NK-92 (cell line): Measurements from ENCODE around the gene RBCK1.

Experiments
- DNase-seq: peaks from one replicate; lab custom pipeline; 2025; ENCODE audit not compliant: unreplicated experiment; lab: John Stamatoyannopoulos, UW

RBCK1 gene

DNA sequence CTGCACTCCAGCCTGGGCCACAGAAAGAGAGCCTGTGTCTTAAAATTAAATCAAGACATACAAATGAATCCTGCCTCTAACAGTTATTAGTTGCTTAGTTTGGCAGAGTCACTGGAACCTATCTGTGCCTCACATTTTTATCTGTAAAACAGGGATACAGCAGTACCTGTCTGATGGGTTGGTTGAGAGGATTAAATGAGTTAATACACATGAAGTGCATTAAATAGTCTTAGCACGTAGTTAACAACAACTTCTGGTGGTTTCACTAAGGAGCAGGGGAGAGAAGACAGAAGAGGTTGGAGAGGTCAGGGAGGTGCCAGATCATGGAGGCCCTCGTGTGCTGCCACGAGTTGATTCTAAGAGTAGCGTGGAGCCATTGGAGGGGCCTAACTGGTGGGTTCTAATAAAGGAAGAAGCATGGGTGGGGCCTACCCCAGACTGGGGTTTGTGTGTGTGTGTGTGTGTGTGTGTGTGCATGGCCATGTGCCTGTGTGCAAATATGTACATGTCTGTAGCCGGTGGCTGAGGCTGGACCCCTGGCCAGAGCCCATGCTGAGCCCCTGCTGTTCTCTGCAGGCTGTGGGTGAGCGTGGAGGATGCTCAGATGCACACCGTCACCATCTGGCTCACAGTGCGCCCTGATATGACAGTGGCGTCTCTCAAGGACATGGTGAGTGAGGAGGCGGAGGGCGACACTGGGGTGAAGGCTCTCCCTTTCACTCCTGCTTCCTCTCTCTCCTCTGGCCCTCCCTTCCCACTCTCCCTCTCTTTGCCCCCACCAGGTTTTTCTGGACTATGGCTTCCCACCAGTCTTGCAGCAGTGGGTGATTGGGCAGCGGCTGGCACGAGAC lies 9.1 kb downstream of the RBCK1 start:
- DNase-seq: no peak

DNA sequence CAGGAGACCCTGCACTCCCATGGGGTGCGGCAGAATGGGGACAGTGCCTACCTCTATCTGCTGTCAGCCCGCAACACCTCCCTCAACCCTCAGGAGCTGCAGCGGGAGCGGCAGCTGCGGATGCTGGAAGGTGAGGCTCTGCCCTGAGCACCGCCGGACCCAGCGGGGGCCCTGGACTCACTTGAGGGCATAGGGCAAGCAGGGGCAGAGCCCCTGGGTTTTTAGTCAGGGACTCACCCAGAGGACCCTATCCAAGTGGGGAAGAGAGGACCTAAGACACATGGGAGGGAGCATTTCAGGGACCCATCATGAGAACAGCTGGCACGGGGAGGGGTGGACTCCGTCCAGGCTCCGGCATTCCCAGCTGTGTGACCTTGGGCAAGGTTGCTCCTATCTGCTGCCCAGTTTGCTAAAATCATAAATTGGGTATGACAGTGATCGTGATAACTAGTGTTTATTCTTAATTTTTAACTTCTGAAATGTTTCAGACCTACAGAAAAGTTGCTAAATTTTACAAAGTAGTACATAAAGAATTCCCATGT lies 9.8 kb downstream of the RBCK1 start:
- no peak for DNase-seq

DNA sequence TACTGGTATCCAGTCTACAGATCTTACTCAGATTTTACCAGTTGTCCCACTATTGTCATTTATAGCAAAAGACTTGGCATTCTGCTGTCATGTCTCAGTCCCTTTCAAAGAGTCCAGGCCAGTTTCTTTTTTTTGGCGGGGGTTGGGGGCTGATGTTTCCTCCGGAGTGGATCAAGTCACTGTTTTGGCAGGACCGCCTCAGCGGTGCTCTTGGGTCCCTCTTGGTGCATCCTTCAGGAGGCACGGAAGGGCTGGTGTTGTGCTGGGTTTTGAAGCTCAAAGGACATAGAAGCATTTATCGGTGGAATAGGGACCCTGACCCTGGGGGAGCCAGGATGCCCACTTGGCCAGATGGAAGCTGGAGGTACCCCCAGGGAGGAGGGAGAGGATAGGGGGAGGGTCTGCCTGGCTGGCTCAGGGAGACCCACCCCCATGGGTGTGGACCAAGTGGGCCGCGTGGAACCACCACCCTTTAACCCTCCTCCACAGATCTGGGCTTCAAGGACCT lies 10.8 kb downstream of the RBCK1 start:
- no peak for DNase-seq

DNA sequence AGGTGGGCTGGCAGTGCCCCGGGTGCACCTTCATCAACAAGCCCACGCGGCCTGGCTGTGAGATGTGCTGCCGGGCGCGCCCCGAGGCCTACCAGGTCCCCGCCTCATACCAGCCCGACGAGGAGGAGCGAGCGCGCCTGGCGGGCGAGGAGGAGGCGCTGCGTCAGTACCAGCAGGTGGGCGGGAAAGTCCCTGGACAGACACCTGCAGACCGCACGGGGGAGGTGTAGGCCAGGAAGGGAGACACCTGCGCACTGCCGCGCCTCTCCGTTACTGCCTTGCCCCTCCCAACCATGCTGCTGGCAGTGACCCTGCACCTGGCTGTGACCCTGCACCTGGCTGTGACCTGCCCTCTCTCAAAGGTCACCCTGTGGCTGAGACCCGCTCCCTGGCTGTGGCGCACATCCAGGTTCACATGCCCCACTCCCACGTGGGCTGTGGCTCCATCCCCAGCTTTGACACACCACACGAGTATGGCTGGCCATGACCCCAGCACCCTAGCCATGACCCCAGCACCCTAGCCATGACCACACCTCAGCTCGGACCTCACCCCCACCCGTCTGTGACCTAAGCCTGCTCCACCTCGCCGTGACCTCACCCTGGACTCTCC lies 11.6 kb downstream of the RBCK1 start:
- DNase-seq: no peak

DNA sequence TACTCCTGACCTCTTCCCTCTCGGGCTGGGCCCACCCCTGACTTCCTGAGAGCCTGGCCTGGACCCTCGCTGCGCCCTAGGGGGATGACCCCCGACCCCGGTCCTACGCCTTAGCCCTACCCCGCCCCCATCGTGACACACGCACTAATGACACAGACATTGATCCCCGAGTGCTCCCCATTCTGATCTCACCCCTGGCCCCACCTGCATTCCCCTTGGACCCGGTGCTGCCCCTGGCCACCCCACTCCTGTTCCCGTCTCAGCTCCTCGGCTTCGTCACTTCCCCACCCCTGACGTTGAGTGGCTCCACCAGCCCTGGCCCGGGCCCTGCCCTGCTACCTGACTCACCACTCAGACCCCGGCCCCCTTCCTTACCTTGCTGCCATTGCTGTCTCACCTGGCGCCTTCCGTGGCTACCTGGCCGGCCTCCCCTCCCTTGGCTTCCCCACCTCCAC lies 12.1 kb downstream of the RBCK1 start:
- no peak for DNase-seq

DNA sequence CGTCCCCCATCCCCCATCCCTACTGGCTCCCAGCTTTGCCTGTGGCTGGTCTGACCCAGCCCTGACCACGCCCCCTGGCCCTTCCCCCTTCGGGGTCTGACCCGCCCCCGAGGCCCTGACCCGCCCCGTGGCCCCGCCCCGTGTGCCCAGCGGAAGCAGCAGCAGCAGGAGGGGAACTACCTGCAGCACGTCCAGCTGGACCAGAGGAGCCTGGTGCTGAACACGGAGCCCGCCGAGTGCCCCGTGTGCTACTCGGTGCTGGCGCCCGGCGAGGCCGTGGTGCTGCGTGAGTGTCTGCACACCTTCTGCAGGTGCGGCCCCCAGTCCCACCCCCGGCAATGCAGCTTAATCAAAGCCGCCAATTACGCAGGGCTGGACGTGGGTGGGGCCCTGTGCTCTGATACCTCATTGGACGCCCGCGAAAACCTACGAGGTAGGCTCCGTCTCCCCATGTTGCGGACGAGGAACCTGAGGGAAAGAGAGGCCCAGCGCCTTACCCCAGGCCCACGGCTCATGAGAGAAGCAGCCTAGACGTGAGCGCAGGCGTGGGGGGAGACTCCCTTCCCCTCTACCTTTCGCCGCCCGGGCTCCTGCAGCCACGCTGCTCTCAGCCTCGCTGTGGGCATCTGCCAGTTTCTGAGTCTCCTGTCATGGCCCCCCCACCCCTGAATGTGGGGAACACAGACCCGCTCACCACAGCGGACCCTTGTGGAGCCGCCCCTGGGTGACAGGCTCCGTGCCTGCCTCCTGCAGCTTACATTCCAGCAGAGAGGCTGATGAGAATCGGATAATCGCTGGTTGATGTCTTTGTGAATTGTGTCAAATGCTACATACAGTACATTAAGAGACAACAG lies 12.8 kb downstream of the RBCK1 start:
- DNase-seq: no peak

DNA sequence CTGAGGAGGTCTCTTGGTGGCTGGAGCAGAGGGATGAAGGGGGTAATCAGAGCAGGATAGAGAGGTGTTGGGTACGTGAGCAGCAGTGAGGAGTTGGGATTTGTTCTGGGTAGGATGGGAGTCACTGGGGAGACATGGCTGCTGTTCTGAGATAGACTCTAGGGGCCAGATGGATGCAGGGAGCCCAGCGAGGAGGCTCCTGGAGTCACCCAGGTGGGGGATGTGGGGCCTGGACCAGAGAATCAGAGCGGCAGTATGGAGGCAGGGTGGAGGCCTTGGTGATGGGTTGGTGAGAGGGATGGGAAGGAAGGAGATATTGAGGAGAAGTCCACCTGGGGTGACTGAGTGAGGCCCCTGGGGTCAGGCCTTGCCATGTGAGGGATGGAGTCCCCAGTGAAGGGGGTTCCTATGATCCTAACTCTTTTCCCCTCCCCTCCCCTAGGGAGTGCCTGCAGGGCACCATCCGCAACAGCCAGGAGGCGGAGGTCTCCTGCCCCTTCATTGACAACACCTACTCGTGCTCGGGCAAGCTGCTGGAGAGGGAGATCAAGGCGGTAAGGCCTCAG lies 13.7 kb downstream of the RBCK1 start:
- no peak for DNase-seq

DNA sequence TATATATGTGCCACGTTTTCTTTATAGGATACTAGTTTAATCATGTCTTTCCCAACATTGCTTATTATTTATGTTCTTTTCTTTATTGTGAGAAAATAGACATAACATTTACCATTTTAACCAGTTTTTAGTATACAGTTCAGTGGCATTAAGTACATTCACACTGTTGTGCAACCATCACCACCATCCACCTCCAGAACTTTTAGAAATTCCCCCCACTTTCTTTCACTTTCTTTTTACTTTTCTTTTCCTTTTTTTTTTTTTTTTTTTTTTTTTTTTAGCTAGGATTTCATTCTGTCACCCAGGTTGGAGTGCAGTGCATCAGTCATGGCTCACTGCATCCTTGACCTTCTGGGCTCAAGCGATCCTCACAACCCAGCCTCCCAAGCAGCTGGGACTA lies 18.5 kb downstream of the RBCK1 start:
- no peak for DNase-seq

DNA sequence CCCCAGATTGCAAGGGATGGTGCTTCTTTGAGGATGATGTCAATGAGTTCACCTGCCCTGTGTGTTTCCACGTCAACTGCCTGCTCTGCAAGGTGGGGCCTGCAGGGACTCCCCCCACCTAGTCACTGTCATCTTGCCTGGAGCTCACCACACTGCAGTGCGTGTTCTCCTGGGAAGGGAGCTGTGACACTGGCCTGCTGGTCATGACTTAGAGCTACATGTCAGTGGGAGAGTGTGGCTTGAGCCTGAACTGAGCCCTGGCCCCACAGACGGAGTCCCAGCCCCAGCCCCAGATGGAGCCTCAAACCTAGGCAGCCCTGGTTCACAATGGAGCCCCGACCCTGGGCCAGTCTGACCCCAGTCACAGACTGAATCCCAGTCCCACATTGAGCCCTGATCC lies 19.3 kb downstream of the RBCK1 start:
- no peak for DNase-seq

DNA sequence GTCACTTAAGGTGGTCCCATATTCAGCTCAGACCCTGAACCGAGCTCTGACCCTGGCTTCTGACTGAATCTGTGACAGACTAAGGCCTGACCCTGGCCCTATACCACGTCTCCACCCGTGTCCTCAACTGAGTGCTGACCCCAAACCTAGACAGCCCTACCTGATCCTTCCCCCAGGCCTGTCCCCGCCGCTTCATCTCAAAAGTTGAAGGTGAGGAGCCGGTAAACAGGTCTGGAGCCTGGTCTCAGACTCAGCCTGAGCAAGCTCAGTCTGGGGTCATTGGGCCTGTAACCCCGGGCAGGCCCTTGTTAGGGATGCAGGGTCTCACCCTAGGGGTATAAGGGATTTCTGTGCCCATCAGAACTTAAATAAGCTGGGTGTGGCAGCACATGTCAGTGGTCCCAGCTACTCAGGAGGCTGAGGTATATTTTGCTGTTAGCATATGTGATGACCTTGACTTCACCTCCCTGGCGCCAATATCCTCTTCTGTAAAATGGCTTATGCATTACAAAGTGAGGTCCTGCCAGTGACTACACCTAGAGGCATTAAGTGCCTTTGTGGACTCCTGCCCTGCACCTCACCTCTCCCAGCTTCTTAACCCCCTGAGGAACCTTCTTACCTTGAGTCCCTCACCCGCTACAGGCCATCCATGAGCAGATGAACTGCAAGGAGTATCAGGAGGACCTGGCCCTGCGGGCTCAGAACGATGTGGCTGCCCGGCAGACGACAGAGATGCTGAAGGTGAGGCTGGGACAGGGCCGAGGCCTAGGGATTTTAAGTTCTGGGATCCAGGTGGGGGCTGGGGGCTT lies 20.0 kb downstream of the RBCK1 start:
- no peak for DNase-seq

DNA sequence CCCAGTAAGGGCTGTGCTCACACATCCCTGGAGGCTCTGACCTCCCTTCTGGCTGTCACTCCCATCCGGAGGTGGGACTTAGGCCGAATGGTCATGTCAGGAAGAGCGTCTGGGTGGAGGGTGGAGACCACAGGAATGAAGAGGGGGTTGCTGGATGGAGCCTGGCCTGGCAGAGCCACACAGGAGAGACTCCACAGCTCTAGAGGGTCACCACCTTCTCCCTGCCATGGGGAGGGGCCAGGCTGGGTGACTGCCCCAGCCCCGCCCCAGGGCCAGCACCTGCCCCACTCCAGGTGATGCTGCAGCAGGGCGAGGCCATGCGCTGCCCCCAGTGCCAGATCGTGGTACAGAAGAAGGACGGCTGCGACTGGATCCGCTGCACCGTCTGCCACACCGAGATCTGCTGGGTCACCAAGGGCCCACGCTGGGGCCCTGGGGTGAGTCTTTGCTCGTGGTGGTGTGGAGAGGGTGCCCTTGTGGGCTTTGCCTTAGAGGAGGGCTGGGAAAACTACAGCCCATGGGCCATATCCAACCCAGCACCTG lies 20.6 kb downstream of the RBCK1 start:
- DNase-seq: no peak

DNA sequence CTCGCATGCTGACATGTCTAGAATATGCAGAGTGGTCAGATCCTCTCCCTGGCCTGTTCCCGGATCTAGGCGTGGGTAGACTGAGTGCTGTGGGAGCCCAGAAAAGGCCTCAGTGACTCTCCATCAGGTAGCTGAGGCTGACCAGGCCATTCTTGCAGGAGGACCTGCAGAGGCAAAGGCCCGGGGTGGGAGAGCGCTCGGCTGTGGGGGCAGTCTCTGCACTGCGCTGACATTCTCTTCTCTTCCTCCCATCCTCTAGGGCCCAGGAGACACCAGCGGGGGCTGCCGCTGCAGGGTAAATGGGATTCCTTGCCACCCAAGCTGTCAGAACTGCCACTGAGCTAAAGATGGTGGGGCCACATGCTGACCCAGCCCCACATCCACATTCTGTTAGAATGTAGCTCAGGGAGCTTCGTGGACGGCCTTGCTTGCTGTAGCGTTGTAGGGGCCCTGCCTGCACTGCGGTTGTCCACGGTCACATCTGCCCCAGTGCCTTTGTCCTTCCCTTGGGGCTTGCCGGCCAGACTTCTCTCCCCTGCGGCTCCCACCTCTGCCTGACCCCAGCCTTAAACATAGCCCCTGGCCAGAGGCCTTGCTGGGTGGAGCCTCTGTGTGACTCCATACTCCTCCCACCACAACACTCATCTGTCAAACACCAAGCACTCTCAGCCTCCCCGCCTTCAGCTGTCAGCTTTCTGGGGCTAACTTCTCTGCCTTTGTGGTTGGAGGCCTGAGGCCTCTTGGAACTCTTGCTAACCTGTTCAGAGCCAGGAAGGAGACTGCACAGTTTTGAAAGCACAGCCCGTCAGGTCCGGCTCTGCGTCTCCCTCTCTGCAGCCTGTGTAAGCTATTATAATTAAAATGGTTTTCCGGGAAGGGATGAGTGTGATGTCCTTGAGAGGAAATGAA lies 22.2 kb downstream of the RBCK1 start:
- DNase-seq: no peak

DNA sequence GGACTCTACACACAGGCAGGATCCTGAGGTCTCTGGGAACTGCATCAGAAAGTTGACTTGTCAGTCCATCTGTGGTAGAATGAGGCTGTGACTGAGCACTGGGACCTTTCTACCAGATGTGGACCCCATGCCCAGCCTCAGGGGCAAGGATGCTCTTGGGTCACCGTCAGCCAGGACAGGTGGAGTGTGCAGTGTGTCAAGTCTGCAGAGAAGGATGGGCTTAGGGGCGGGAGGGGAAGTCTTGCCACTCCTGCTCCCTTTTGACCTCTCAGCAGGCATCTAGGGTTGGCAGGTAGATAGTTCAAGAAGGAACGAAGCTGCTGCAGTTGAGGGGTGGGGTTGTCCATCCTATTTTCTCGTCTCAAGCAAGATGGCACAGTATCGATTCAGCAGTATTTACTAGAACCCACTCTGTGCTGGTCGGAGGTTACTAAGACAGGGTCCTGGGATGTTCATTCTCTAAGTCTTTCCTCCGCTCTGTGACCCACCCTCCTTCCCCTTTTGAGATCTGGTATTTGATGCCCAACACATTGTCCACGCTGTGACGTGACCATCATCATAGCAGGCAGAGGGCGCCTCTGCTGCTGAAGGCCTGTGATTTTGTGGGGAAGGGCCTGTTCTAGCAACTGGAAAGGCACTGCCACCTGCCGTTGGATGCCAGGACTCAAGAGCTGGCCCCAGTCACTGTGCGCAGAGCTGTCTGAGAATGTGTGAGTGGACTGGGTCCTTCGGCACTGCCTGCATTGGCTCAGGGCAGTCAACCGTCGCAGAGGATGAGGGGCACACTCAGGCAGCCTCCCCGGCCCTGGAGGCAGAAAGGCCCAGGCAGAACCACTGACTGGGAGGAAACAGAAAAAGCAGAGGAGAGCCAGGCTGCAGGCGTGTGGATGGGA lies 23.2 kb downstream of the RBCK1 start:
- DNase-seq: no peak

DNA sequence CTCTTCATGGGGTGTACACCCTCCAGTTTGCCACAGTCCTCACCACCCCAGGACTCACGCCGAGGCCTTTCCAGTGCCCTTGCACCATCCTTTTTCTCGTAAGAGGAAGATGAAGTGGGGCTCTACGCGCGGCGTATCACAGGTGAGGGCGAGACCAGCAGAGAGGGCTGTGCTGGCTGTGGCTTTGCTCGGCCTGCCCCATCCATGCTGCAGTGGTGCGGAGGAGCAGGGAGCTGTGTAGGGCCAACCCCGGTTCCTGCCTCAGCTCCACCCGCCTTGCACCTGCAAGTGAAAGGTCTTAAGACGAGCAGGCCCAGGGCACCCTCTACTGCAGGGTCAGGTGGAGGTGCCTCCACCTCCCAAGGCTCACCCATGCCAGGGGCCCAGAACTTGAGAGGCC lies 24.1 kb downstream of the RBCK1 start:
- no peak for DNase-seq

DNA sequence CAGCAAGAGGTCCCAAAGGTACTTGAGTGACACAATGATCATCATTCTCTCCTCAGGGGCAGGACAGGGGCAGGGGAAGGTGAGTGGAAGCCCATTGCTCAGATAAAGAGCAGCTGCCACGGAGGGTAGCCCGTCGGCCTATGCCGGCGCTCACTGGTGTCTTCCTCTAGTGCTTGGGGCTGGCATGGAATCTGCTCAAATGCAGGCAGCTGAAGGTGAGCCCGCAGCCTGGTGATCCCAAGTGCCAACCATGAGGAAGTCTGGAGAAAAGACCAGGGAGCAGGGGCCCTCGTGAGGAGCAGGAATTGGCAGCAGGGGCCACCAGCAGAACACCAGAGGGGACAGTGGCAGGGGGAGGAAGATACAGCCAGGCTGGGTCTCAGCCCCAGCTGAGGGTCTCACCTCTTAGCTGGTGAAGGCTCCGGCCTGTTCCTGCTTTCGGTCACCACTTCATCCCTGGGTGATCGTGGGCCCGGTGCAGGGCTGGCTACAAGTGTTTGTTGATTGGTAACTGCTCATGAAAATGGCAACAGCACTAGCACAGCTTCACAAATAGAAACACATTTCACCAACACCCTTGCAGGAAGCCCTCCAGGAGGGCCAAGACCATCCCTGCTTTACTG lies 24.7 kb downstream of the RBCK1 start:
- no peak for DNase-seq

DNA sequence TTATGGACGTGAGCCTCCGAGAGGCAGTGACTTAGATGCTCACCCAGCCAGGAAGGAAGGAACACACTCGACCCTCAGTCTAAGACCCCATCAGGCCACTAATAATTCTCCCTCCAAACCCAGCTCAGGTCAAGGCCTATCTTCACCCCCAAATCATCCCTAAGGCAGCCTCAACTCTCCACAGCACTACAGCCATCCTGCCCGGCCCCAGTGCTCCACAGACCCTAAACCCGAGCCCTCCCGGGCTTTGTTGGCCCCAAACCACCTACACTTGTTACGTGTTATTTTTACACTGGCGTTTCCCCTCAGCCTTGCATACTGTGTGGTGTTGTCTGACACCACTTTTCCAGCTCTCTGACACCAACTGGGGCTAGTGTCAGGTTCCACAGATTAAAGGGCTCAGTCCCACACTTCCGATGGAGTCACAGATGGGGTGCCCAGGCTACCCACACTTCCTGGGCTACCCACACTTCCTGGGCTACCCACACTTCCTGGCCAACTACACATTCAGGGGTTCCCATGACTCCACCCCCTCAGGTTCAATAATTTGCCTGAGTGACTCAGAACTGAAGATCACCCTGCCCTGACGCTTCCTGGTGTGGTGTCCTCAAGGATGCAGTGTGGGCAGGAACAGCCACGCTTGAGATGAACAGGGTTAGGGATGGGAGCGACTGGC lies 25.3 kb downstream of the RBCK1 start:
- DNase-seq: no peak

DNA sequence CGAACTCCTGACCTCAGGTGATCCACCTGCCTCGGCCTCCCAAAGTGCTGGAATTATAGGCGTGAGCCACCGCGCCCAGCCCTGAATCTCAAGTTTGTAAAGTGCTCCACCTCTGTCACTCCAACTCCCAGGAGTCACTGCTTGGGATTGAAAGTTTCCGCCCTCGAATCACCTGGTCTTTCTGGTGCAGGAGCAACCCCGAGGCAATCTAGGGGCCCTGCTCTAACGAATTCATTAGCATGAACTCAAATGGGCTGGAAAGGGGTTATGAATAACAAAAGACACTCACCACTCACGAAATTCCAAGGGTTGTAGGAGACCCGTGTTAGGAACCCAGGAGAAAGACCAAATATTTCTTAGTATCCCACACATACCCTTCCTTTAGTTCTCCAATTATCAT lies 26.1 kb downstream of the RBCK1 start:
- DNase-seq: no peak
